PC-3 (cell line): ENCODE results near the gene HEYL.
A peak's percentile ranks its signal among the peaks of the same experiment; 100 is the strongest.

Experiments used
- CTCF ChIP-seq: fragments of 300-600 bp; sonication (generic); conservative IDR thresholded peaks from 2 replicates; pipeline ENCODE4 v1.5.1; 2017; ENCODE audit warnings: antibody characterized with exemption, low read depth, mild to moderate bottlenecking, low read length
- EZH2 ChIP-seq: fragments of 300-600 bp; sonication (generic); IDR thresholded peaks from one replicate; pipeline ENCODE4 v1.6.1; 2017; ENCODE audit warnings: antibody characterized with exemption, mild to moderate bottlenecking, low read length; ENCODE audit not compliant: unreplicated experiment
- EZH2phosphoT487 ChIP-seq: fragments of 300-600 bp; sonication (generic); IDR thresholded peaks from 2 replicates; pipeline ENCODE4 v1.6.1; 2018; ENCODE audit warnings: mild to moderate bottlenecking, antibody characterized with exemption, low read length, borderline replicate concordance

- peak; percentile 92 for TF ChIP-seq CTCF
- TF ChIP-seq EZH2 = no peak
- TF ChIP-seq EZH2phosphoT487 = no peak
Measured at GRCh38 chr1:39653546-39654031, 14.1 kb upstream of the HEYL start.
